Measurements from ENCODE around the gene PCDHB9.
"Not testable (repeated sequence)": the region's sequence is repeated elsewhere in the genome, so short reads cannot be mapped to it uniquely, and the experiment has no call there.

DNA sequence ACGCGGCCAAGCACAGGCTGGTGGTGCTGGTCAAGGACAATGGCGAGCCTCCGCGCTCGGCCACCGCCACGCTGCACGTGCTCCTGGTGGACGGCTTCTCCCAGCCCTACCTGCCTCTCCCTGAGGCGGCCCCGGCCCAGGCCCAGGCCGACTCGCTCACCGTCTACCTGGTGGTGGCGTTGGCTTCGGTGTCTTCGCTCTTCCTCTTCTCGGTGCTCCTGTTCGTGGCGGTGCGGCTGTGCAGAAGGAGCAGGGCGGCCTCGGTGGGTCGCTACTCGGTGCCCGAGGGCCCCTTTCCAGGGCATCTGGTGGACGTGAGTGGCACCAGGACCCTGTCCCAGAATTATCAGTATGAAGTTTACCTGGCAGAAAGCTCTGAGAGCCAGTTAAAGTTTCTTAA lies 29.1 kb upstream of the PCDHB9 start:
- not testable (repeated sequence) for TF ChIP-seq EZH2 (IDR thresholded peaks at IDR 0.05; ENCODE audit: borderline replicate concordance, low read length)
- TF ChIP-seq, protein P1, sequence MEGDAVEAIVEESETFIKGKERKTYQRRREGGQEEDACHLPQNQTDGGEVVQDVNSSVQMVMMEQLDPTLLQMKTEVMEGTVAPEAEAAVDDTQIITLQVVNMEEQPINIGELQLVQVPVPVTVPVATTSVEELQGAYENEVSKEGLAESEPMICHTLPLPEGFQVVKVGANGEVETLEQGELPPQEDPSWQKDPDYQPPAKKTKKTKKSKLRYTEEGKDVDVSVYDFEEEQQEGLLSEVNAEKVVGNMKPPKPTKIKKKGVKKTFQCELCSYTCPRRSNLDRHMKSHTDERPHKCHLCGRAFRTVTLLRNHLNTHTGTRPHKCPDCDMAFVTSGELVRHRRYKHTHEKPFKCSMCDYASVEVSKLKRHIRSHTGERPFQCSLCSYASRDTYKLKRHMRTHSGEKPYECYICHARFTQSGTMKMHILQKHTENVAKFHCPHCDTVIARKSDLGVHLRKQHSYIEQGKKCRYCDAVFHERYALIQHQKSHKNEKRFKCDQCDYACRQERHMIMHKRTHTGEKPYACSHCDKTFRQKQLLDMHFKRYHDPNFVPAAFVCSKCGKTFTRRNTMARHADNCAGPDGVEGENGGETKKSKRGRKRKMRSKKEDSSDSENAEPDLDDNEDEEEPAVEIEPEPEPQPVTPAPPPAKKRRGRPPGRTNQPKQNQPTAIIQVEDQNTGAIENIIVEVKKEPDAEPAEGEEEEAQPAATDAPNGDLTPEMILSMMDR (conservative IDR thresholded peaks at IDR 0.05 in 1 of 2, IDR thresholded peaks at IDR 0.05 in 1 of 2; ENCODE audit: extremely low read depth in 1 of 2, insufficient read depth in 1 of 2, low read depth in 1 of 2, low read length in 2 of 2) = not testable (repeated sequence)
